Stimulated activated CD8-positive, alpha-beta memory T cell treated with anti-CD3 and anti-CD28 coated beads, Interleukin-12 subunit alpha, Interleukin-12 subunit beta, amount 100 ng/mL, for 4 hours (primary cell): ENCODE results near the gene MED13L.
"Not testable (repeated sequence)": the region's sequence is repeated elsewhere in the genome, so short reads cannot be mapped to it uniquely, and the experiment has no call there.

Experiments
- DNase-seq: peaks from one replicate; pipeline ENCODE4 v3.0.0-alpha.2; 2020; ENCODE audit warnings: low read depth

The MED13L gene

GRCh38 chr12:116152268-116152667, 125.2 kb downstream of the MED13L start:
- no peak for DNase-seq

- DNase-seq: no peak
Measured at GRCh38 chr12:116150452-116150851, 127.0 kb downstream of the MED13L start.

GRCh38 chr12:116150001-116150400, 127.5 kb downstream of the MED13L start:
- DNase-seq: no peak

- DNase-seq: no peak
Measured at GRCh38 chr12:116148844-116149243, 128.6 kb downstream of the MED13L start.

GRCh38 chr12:116146386-116146785, 131.1 kb downstream of the MED13L start:
- no peak for DNase-seq

- DNase-seq: no peak
Measured at GRCh38 chr12:116145451-116145850, 132.0 kb downstream of the MED13L start.

- DNase-seq: no peak
Measured at GRCh38 chr12:116144384-116144783, 133.1 kb downstream of the MED13L start.

GRCh38 chr12:116143909-116144308, 133.6 kb downstream of the MED13L start:
- DNase-seq: no peak

GRCh38 chr12:116142936-116143898, 134.3 kb downstream of the MED13L start:
- DNase-seq: no peak

- no peak for DNase-seq
Measured at GRCh38 chr12:116141833-116142162, 135.7 kb downstream of the MED13L start.

- no peak for DNase-seq
Measured at GRCh38 chr12:116141110-116141832, 136.2 kb downstream of the MED13L start.

GRCh38 chr12:116140529-116140928, 137.0 kb downstream of the MED13L start:
- DNase-seq: no peak

GRCh38 chr12:116138781-116139180, 138.7 kb downstream of the MED13L start:
- DNase-seq: no peak

GRCh38 chr12:116138364-116138763, 139.1 kb downstream of the MED13L start:
- DNase-seq: no peak

GRCh38 chr12:116137318-116137717, 140.2 kb downstream of the MED13L start:
- DNase-seq: no peak

GRCh38 chr12:116136340-116136739, 141.2 kb downstream of the MED13L start:
- no peak for DNase-seq

- no peak for DNase-seq
Measured at GRCh38 chr12:116135209-116135930, 142.1 kb downstream of the MED13L start.

GRCh38 chr12:116133636-116134214, 143.8 kb downstream of the MED13L start:
- DNase-seq: no peak

- DNase-seq: no peak
Measured at GRCh38 chr12:116133149-116133548, 144.3 kb downstream of the MED13L start.

- DNase-seq: not testable (repeated sequence)
Measured at GRCh38 chr12:116131987-116132386, 145.5 kb downstream of the MED13L start.

- DNase-seq: no peak
Measured at GRCh38 chr12:116131176-116131575, 146.3 kb downstream of the MED13L start.

- no peak for DNase-seq
Measured at GRCh38 chr12:116130431-116130830, 147.1 kb downstream of the MED13L start.
